Activated T-helper 17 cell treated with anti-CD3 and anti-CD28 coated beads, Interleukin-2, amount 50 U/mL, for 72 hours (primary cell): ENCODE measurements around the gene PHAX. TPM values are rescaled to one million over a fixed set of nuclear protein-coding genes. Genes with fewer than 3 reads are reported as not detected.
"Not testable (repeated sequence)": the region's sequence is repeated elsewhere in the genome, so short reads cannot be mapped to it uniquely, and the experiment has no call there.

Source experiments
- ATAC-seq: fragments of 150-1000 bp; cut with Tn5 transposase; replicated peaks from 2 replicates; pipeline ENCODE4 v1.10.0; 2021; ENCODE audit warnings: mild to moderate bottlenecking, moderate library complexity
- H3K27ac Mint-ChIP-seq: one replicate; pipeline ENCODE4 v1.8.0; 2022; ENCODE audit warnings: mixed read lengths
- H3K27me3 Mint-ChIP-seq: one replicate; pipeline ENCODE4 v1.8.0; 2022; ENCODE audit warnings: mixed read lengths
- H3K36me3 Mint-ChIP-seq: one replicate; pipeline ENCODE4 v1.8.0; 2022; ENCODE audit warnings: low read depth, mild to moderate bottlenecking, mixed read lengths
- H3K4me1 Mint-ChIP-seq: one replicate; pipeline ENCODE4 v1.8.0; 2022; ENCODE audit warnings: mixed read lengths
- H3K4me3 Mint-ChIP-seq: one replicate; pipeline ENCODE4 v1.8.0; 2022; ENCODE audit warnings: mild to moderate bottlenecking, mixed read lengths
- H3K9me3 Mint-ChIP-seq: one replicate; pipeline ENCODE4 v1.8.0; 2022; ENCODE audit warnings: mixed read lengths
- total RNA-seq, 2 donors: library from RNA; stranded (reverse); gene quantifications; one replicate each; pipeline ENCODE4 v1.2.3, GENCODE V29; 2022

PHAX gene
- total RNA-seq, 2 donors from 2014 or later: 30.5 to 38.6 TPM

- Mint-ChIP-seq H3K4me3 (peak overlapping the region; percentile 40), H3K27ac (peak overlapping the region; percentile 82), H3K27me3 (no peaks in the 10 kb centered on the region), H3K36me3 (peaks cover 77% of the 10 kb centered on the region), H3K4me1 (peaks cover 8% of the 10 kb centered on the region), H3K9me3 (no peaks in the 10 kb centered on the region)
- ATAC-seq: peak; percentile 73
Measured at GRCh38 chr5:126624534-126624933, 23.8 kb downstream of the PHAX start.

GRCh38 chr5:126628102-126628501, 27.4 kb downstream of the PHAX start:
- Mint-ChIP-seq H3K27ac (no peak overlapping the region), H3K4me1 (peaks cover 8% of the 10 kb centered on the region), H3K9me3 (no peaks in the 10 kb centered on the region), H3K4me3 (no peak overlapping the region), H3K27me3 (no peaks in the 10 kb centered on the region), H3K36me3 (peaks cover 42% of the 10 kb centered on the region)
- ATAC-seq: no peak

- ATAC-seq: no peak
- Mint-ChIP-seq H3K27me3 (no peaks in the 10 kb centered on the region), H3K4me3 (no peak overlapping the region), H3K9me3 (no peaks in the 10 kb centered on the region), H3K36me3 (peaks cover 9% of the 10 kb centered on the region), H3K4me1 (no peaks in the 10 kb centered on the region), H3K27ac (no peak overlapping the region)
Measured at GRCh38 chr5:126631920-126632319, 31.2 kb downstream of the PHAX start.

- H3K27me3 Mint-ChIP-seq: no peaks in the 10 kb centered on the region
- no peak overlapping the region for H3K27ac Mint-ChIP-seq
- no peak overlapping the region for H3K4me3 Mint-ChIP-seq
- no peaks in the 10 kb centered on the region for H3K9me3 Mint-ChIP-seq
- no peaks in the 10 kb centered on the region for H3K4me1 Mint-ChIP-seq
- H3K36me3 Mint-ChIP-seq: no peaks in the 10 kb centered on the region
- ATAC-seq: no peak
Measured at GRCh38 chr5:126633552-126633951, 32.8 kb downstream of the PHAX start.

DNA sequence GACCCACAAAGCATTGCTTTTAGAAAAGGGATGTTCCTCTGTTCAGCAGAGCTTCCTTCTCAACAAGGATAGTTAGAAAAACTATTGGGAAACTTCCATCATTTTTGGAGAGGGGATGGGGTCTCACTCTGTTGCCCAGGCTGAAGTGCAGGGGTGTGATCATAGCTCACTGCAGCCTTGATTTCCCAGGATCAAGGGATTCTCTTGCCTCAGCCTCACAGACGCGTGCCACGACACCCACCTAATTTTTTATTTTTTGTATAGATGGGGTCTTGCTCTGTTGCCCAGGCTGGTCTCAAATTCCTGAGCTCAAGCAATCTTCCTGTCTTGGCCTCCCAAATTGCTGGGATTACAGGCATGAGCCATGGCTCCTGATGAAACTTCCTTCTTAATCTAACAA, 34.8 kb downstream of the PHAX start:
- H3K27ac Mint-ChIP-seq: no peak overlapping the region
- no peaks in the 10 kb centered on the region for H3K36me3 Mint-ChIP-seq
- H3K9me3 Mint-ChIP-seq: no peaks in the 10 kb centered on the region
- H3K27me3 Mint-ChIP-seq: no peaks in the 10 kb centered on the region
- H3K4me1 Mint-ChIP-seq: no peaks in the 10 kb centered on the region
- no peak overlapping the region for H3K4me3 Mint-ChIP-seq
- no peak for ATAC-seq

DNA sequence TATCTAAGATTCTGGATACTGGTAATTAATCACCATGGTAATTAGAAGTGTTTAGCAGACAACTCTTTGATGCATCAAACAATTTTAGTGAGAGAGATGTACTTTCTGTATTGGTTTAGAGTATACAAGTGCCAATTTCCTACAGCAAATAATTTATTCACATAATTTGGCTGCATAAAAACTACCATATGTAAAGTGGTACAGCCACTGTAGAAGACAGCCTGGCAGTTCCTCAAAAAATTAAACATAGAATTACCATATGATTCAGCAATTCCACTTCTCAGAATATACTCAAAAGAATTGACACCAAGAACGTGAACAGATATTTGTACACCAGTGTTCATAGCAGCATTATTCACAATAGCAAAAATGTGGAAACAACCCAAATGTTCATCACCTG, 36.2 kb downstream of the PHAX start:
- no peak overlapping the region for H3K4me3 Mint-ChIP-seq
- no peaks in the 10 kb centered on the region for H3K4me1 Mint-ChIP-seq
- no peaks in the 10 kb centered on the region for H3K9me3 Mint-ChIP-seq
- no peak overlapping the region for H3K27ac Mint-ChIP-seq
- ATAC-seq: no peak
- H3K36me3 Mint-ChIP-seq: no peaks in the 10 kb centered on the region
- no peaks in the 10 kb centered on the region for H3K27me3 Mint-ChIP-seq

DNA sequence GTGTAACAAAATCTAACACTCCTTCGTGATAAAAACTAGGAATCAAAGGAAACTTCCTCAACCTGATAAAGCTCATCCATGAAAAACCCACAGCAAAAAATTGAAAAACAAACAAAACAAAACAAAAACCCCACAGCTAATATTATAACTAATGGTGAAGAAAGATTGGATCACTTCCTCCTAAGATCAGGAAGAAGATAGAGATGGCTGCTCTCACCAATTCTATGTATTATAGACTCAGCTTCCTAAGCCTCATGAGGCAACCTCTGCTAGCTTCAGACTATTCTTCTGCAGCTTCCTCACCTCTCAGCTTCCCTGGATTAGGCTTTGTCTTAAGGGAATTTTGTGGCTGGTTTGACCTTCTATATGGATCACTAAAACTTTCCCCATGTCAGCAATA, 40.1 kb downstream of the PHAX start:
- H3K4me1 Mint-ChIP-seq: no peaks in the 10 kb centered on the region
- H3K9me3 Mint-ChIP-seq: peaks cover 6% of the 10 kb centered on the region
- H3K27ac Mint-ChIP-seq: no peak overlapping the region

DNA sequence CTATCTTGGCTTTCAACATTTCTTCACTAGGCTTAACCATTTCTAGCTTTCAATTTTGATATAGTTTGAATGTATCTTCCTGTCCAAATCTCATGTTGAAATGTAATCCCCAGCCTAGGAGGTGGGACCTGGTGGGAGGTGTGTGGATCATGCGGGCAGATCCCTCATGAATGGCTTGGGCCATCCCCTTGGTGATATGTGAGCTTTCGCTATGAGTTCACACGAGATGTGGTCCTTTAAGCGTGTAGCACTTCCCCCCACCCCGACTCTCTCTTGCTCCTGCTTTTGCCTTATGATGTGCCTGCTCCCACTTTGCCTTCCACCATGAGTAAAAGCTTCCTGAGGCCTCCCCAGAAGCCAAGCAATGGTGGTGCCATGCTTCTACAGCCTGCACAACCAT, 40.6 kb downstream of the PHAX start:
- Mint-ChIP-seq H3K27ac (no peak overlapping the region), H3K9me3 (peaks cover 6% of the 10 kb centered on the region), H3K4me1 (no peaks in the 10 kb centered on the region), H3K4me3 (no peak overlapping the region), H3K27me3 (no peaks in the 10 kb centered on the region), H3K36me3 (no peaks in the 10 kb centered on the region)
- no peak for ATAC-seq

More for the DNA sequence above, 40.1 kb downstream of the PHAX start:
- no peak overlapping the region for H3K4me3 Mint-ChIP-seq
- no peaks in the 10 kb centered on the region for H3K27me3 Mint-ChIP-seq
- ATAC-seq: no peak
- H3K36me3 Mint-ChIP-seq: no peaks in the 10 kb centered on the region

- Mint-ChIP-seq H3K4me3 (no peak overlapping the region), H3K27me3 (peaks cover 10% of the 10 kb centered on the region), H3K4me1 (no peaks in the 10 kb centered on the region), H3K27ac (no peak overlapping the region), H3K36me3 (no peaks in the 10 kb centered on the region), H3K9me3 (peaks cover 6% of the 10 kb centered on the region)
- ATAC-seq: no peak
Measured at GRCh38 chr5:126645132-126645531, 44.4 kb downstream of the PHAX start.

DNA sequence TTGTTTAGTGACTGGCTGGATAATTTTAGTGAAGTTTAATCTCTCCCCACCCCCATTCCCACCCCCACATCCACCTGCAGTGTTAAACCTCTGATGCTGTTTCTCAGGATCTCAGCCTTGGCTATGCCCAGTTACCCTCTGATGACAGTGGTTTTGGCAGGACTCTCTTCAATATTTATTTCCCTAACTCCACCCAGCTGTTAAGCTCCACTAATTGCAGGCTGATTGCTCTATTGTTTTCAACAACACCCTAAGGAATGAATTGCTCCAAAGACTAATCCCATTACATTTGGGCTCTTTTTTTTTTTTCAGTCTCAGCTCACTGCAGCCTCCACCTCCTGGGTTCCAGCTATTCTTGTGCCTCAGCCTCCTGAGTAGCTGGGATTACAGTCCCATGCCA, 46.3 kb downstream of the PHAX start:
- H3K36me3 Mint-ChIP-seq: no peaks in the 10 kb centered on the region
- ATAC-seq: no peak
- no peaks in the 10 kb centered on the region for H3K4me1 Mint-ChIP-seq
- no peak overlapping the region for H3K4me3 Mint-ChIP-seq
- peaks cover 10% of the 10 kb centered on the region for H3K27me3 Mint-ChIP-seq
- H3K9me3 Mint-ChIP-seq: peaks cover 6% of the 10 kb centered on the region
- no peak overlapping the region for H3K27ac Mint-ChIP-seq

GRCh38 chr5:126648471-126648870, 47.7 kb downstream of the PHAX start:
- H3K27ac Mint-ChIP-seq: no peak overlapping the region
- H3K36me3 Mint-ChIP-seq: no peaks in the 10 kb centered on the region

DNA sequence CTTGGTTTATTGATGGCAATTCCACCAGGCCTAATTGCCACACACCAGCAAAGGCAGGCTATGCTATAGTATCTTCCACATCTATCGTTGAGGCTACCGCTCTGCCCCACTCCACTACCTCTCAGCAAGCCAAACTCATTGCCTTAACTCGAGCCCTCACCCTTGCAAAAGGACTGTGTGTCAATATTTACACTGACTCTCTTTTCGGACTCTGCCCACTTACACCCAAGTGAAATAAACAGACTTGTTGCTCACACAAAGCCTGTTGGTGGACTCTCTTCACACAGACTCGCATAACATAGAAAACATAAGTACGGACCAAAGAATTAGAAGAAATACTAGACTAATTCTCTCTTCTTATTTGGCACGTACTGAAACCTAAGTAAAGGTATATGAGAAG, 48.3 kb downstream of the PHAX start:
- not testable (repeated sequence) for H3K27me3 Mint-ChIP-seq, H3K4me1 Mint-ChIP-seq, H3K4me3 Mint-ChIP-seq, ATAC-seq, H3K9me3 Mint-ChIP-seq, H3K36me3 Mint-ChIP-seq, H3K27ac Mint-ChIP-seq

More at GRCh38 chr5:126648471-126648870, 47.7 kb downstream of the PHAX start:
- Mint-ChIP-seq H3K9me3 (peaks cover 6% of the 10 kb centered on the region), H3K4me3 (no peak overlapping the region), H3K27me3 (peaks cover 10% of the 10 kb centered on the region), H3K4me1 (no peaks in the 10 kb centered on the region)
- no peak for ATAC-seq

- H3K27ac Mint-ChIP-seq, ATAC-seq, H3K27me3 Mint-ChIP-seq, H3K4me1 Mint-ChIP-seq, H3K4me3 Mint-ChIP-seq, H3K36me3 Mint-ChIP-seq, H3K9me3 Mint-ChIP-seq: not testable (repeated sequence)
Measured at GRCh38 chr5:126649709-126650108, 49.0 kb downstream of the PHAX start.

DNA sequence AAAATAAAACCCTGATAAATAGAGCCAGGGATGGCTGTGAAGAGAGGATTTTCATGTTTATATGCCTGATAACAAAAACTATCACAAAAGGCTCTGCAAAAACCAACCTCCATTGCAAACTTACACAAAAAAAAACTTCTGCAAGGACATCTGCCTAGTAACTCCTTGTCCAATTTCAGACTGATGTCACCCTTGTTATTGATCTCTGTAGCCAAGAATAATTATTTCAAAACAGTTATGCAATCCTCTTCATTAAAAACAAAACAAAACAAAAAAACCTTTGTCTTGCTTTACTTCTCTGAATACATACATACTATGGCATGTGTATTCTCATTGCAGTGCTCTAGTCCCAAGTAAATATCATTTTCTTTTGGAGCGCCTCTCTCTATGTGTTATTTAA, 49.7 kb downstream of the PHAX start:
- Mint-ChIP-seq H3K36me3 (no peaks in the 10 kb centered on the region), H3K27me3 (peaks cover 10% of the 10 kb centered on the region), H3K9me3 (peaks cover 2% of the 10 kb centered on the region), H3K4me3 (no peak overlapping the region), H3K4me1 (no peaks in the 10 kb centered on the region), H3K27ac (no peak overlapping the region)
- no peak for ATAC-seq

GRCh38 chr5:126651013-126651577, 50.3 kb downstream of the PHAX start:
- H3K27me3 Mint-ChIP-seq: peaks cover 10% of the 10 kb centered on the region
- H3K4me1 Mint-ChIP-seq: no peaks in the 10 kb centered on the region
- H3K36me3 Mint-ChIP-seq: no peaks in the 10 kb centered on the region
- ATAC-seq: no peak
- no peak overlapping the region for H3K4me3 Mint-ChIP-seq
- no peak overlapping the region for H3K27ac Mint-ChIP-seq
- no peaks in the 10 kb centered on the region for H3K9me3 Mint-ChIP-seq

- Mint-ChIP-seq H3K27ac (no peak overlapping the region), H3K4me3 (no peak overlapping the region), H3K4me1 (peaks cover 6% of the 10 kb centered on the region), H3K36me3 (no peaks in the 10 kb centered on the region), H3K9me3 (no peaks in the 10 kb centered on the region), H3K27me3 (no peaks in the 10 kb centered on the region)
- ATAC-seq: no peak
Measured at GRCh38 chr5:126656401-126657007, 55.8 kb downstream of the PHAX start.
